Stimulated activated CD8-positive, alpha-beta memory T cell treated with anti-CD3 and anti-CD28 coated beads, Interleukin-12 subunit alpha, Interleukin-12 subunit beta, amount 100 ng/mL, for 24 hours (primary cell): ENCODE measurements around the gene NFIC.

ENCODE experiments used
- DNase-seq: peaks from one replicate; pipeline ENCODE4 v3.0.0-alpha.2; 2020; ENCODE audit errors: extremely low read depth

Gene NFIC

DNA sequence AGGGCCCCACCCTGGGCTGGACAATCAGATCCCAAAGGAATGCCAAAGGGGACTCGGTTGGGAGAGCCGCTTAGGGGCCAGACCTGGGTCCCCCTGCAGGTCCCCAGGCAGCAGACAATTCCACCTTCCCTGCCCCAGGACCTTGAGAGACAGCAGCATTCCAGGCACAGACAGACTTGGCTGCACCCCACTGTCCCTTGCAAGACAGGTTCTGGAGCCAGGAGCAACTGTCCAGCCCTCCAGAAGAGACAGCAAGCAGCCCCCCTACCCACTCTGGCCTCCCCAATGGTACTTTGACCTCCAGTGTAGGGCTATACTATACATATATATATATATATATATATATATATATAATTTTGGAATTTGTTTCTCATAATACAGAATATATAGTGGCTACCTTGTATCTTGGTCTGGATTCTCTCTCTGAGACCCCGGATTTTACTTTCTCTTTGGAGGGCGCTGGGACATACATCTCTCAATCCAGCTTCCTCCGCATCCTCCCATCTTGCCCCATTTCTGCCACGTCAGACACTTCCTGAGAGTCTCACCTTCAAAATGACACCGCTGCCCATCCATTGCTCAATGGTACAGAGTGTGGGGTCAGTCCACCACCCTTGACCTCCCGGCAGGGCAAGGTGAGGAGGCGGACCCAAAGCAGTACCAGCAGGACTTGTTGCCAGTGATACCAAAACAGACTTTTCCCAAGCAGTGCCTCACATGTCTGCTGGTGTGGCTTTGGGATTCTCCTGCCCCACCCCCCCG lies 101.2 kb downstream of the NFIC start:
- no peak for DNase-seq

DNA sequence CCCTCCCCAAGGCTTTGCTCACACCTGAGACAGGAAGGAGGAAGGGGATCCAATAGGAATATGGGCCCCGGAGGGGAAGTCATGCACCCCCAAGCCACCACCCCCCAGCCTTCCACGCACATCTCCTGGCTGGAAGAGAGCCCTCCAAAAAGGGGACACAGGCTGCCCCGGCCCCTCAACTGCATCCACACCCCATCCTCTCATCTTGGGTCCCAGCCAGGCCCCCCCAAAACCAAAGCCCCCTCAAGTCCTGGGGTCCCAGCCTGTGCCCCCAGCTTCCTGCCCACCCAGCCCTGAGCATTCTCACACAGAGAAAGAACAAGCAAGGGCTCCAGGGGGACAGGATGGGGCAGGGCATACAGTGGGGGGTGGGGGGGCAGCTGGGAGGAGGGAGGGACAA lies 101.8 kb downstream of the NFIC start:
- DNase-seq = no peak

DNA sequence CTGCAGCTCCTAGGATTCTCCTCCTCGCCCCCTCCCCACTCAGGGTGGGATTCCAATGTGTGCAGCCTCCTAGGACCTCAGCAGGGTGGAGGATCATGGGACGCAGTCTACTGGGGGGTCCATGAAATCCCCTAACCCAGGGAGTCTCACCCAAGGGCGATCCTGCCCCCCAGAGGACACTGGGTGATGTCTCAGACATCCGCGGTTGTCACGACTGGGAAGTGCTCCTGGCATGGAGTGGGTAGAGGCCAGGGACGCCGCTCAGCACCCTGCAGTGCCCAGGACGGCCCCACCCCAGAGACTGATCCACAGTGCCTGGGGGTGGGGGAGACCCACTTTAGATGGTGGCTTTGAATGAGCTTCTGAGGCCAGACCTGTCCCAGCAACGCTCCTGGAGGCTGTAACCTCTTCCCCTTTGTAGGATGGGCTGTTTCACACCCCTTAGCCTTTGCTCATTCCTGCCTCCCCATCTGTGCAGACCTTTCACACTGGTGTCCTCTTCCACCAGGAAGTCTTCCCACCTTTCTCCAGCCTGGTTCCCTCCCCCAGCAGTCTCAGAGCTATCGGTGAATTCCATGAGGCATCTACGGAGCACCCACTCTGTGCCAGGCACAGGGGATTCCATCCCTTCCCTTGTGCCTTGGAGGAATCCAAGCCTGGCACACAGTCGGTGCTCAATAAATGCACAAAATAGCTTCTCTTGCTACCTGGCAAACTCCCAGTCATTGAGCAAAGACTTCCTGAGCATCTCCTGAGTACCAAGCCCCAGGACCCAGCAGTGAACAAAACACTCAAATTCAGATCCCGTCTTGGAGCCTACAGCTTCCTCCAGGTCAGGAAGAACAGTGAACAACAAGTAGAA lies 103.5 kb downstream of the NFIC start:
- DNase-seq = no peak

DNA sequence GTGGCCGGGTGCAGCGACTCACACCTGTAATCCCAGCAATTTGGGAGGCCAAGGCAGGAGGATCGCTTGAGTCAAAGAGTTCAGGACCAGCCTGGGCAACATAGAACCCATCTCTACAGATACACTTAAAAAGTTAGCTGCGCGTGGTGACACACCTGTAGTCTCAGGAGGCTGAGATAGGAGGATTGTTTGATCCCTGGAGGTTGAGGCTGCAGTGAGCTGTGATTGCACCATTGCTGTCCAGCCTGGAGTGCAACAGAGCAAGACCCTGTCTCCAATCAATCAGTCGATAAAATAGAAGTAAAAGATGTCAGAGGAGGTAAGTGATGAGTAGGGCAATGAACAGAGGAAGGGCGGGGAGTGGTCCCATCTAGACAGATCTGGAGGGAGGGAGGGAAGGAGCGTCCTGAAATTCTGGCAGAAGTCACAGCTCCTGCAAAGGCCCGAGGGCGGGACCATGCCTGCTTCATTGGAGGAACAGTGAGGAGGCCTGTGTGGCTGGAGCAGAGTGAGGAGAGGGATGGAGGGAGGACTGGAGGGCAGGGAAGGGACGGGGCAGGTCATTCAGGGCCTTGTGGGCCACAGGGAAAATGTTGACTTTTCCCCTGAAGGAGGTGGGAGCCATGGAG lies 104.2 kb downstream of the NFIC start:
- DNase-seq = no peak

DNA sequence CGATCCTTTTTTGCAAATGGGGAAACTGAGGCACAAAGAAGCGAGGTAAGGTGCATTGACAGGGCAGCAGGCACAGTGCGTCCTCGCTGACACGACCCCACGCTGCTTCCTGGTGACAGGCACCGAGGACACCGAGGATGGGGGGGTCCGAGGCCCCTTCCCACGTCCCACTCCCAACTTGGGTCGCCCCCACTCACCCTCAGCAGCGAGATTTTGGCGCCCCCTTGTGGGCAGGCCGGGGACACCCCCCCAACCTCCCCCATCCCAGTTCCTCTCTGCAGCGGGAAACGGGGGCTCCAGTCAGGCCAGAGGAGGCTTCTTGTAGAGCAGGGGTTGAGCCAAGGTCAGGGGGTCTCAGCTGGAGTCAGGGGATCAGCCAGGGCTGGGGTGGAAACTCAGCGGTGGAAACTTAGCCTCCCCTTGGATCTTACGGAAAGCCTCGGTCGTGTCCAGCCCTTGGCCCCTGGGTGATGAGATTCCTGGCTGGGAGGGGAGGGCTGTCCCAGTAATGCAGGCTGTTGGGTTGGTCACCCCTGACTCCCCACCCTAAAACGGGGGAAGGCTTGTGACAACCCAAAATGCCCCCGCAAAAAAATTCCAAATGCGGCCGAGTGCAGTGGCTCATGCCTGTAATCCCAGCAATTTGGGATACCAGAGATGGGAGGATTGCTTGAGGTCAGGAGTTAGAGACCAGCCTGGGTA lies 105.7 kb downstream of the NFIC start:
- no peak for DNase-seq

DNA sequence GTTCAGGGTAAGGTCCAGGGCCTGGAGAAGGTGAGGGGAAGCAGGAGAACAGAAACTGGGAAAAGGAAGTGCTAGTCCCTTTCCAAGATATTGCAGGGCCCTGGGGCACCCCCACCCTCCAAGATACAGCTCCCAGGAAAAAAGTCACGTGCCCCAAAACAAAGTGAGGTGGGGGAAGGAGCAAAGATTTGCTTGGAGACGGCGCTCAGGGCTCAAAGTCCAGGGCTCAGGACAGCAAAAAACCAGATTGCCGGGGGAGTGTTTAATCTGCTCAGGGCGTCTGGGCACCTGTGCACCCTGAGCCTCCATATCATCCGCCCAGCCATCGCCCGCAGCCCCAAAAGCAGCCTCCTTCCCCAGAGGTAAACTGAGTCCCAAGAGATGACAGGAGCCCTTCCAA lies 107.6 kb downstream of the NFIC start:
- no peak for DNase-seq

DNA sequence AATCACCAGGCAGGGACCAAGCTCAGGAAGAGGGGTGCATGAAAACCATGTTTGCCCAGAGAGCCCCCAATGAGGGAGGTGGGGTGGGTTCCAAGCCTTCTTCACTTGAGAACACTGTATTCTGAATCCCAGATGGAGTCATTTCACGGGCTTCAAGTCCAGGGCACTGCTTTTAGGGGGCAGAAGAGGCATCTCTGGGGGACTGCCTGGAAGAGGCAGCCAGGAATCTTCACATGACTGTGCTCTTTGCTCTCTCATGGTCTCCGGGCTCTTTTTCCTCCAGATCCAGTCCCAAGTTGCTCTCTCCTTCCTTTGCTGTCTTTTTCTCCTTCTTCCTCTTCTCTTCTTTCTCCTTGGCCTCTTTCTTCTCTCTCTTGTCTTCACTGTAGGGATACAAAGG lies 108.2 kb downstream of the NFIC start:
- DNase-seq = no peak

DNA sequence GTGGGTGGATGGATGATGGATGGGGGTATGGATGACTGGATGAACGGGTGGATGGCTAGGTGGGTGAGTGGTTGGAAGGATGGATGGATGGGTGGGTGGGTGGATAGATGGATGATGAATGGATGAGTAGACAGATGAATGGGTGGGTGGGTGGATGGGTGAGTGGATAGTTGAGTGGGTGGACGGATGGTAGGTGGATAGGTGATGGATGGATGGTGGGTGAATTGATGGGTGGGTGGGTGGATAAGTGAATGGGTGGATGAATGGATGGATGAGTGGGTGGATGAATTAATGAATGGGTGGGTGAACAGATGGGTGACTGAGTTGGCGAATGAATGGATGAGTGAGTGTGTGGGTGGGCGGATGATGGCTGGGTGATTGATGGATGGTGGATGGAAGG lies 109.1 kb downstream of the NFIC start:
- DNase-seq = no peak

DNA sequence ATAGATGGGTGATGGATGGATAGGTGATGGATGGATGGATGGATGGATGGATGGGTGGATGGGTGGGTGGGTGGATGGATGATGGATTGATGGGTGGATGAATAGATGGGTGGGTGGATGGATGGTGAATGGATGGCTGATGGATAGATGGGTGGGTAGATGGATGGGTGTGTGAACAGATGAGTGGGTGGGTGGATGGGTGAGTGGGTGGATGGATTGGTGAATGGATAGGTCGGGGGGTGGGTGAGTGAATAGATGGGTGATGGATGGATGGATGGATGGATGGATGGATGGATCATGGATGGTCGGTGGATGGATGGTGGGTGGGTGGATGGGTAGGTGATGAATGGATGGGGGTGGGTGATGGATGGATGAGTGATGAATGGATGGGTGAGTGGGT lies 110.4 kb downstream of the NFIC start:
- DNase-seq = no peak

DNA sequence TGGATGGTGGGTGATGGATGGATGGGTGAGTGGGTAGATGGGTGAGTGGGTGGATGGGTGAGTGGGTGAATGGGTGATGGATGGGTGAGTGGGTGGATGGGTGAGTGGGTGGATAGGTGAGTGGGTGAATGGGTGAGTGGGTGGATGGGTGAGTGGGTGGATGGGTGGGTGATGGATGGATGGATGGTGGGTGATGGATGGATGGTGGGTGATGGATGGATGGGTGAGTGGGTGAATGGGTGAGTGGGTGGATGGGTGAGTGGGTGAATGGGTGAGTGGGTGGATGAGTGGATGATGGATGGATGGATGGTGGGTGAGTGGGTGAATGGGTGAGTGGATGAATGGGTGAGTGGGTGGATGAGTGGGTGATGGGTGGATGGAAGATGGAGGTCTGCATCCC lies 111.1 kb downstream of the NFIC start:
- DNase-seq = no peak

DNA sequence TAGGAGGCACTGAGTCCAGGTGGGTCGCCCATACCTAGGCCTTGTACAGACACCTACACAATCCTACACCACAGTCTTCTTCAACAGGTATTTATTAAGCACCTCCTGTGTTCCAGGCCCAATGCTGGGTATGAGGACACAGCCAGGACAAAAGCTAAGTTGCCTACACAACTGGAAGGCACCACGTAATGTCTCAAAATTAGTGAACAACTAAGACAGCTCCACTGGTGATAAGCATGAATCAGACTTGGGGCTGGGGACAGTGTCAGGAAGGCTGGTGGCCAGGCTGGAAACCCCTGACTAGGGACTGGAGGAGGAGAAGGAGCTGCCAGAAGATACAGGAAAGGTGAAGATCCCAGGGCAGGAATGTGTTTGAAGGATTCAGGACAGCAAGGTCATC lies 111.6 kb downstream of the NFIC start:
- DNase-seq = no peak

DNA sequence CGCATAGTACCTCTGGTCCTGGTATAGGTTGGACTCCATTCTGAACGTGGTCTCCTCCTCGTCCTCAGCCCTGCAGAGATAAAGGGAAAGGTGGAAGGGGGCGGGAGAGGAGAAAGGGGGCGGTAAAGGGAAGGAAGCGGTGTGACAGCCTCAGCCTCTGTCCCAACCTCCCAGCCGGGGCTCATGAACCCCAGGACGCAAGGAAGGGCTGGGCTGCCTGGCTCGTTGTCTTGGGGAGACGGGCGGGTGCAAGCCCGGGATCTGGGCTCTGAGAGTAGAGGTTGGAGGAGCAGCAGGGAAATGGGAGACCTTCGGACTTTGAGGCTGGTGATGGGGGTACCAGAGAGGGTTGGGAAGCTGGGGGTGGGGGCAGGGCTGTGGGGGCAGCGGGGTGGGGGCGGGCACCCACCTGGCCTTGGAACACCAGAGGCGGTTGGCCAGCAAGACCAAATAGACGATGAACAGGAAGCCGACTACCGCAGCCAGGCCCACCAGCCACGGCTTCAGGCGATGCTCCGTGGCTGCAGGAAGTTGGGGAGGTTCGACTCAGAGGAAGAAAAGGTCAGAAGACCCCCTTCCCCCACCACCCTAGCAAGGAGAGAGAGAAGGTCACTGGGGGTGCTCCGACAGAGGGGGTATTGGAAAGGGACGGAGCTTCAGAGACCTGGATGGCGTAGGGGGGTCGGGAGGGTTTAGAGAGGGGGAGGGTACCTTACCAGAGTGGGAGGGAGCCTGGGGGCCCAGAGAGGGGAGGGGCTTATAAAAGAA lies 112.2 kb downstream of the NFIC start:
- DNase-seq = no peak

DNA sequence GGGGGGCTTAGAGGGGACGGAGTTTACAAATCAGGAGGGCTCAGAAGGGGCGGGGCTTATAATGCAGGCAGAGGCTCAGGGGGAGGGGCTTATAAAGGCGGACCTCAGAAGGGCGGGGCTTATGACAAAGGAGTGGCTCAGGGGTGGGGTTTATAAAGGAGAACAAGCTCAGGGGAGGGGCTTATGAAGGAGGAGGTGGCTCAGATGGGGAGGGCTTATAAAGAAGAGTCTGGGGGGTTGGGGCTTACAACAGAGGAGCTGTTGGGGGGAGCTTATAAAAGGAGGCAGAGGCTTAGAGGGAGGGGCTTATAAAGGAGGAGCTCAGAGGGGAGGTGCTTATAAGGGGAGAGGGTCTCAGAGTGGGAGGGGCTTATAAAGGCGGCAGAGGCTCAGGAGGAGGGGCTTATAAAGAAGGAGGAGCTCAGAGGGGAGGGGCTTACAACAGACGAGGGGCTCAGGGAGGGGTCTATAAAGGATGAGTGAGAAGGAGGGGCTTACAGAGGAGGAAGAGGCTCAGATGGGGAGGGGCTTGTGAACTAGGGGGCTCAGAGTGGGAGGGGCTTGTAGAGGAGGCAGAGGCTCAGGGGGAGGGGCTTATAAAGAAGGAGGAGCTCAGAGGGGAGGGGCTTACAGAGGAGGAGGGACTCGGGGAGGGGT lies 112.9 kb downstream of the NFIC start:
- no peak for DNase-seq

DNA sequence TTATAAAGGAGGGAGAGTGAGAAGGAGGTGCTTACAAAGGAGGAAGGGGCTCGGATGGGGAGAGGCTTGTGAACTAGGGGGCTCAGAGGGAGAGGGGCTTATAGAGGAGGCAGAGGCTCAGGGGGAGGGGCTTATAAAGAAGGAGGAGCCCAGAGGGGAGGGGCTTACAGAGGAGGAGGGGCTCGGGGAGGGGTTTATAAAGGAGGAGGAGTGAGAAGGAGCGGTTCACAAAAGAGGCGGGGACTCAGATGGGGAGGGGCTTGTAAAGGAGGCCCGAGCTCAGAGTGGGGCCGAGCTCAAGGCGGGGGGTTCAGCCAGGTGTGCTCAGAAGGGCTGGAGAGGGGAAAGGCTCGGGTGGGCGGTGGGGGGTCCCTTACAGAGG lies 113.4 kb downstream of the NFIC start:
- DNase-seq = no peak

DNA sequence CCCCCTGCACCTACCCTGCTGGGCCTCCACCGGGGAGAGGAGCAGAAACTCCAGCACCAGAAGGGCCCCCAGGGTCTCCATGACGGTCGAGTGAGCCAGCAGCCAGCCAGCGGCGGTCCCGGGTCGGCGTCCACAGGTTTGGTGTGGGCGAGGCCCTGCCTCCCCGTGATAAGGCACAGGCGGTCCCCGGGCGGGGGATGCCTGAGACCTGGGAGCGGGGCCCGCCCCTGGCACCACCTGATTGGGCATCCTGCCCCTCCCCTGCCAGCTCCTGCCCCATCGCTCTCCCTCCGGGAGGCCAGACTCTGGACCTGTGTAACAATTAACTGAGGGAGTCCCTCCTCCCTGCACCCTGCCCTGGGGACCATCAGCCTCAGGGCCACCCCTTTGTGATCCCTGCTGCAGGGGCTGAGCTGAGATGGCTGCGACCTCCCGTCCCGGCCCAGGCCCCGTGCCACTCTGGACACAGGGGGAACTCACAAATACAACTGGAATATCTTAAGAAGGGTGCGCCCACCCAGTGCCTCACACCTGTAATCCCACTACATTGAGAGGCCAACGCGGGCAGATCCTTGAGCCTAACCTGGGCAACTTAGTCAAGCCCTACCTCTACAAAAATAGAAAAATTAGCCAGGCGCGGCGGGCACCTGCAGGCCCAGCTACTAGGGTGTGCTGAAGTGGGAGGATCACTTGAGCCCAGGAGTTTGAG lies 114.2 kb downstream of the NFIC start, which contains the start of gene SMIM24:
Gene SMIM24 (minus strand): TSS at position 143 of the 709 bp plus-strand sequence. CDS start 62 bp downstream, at position 81.
- no peak for DNase-seq

DNA sequence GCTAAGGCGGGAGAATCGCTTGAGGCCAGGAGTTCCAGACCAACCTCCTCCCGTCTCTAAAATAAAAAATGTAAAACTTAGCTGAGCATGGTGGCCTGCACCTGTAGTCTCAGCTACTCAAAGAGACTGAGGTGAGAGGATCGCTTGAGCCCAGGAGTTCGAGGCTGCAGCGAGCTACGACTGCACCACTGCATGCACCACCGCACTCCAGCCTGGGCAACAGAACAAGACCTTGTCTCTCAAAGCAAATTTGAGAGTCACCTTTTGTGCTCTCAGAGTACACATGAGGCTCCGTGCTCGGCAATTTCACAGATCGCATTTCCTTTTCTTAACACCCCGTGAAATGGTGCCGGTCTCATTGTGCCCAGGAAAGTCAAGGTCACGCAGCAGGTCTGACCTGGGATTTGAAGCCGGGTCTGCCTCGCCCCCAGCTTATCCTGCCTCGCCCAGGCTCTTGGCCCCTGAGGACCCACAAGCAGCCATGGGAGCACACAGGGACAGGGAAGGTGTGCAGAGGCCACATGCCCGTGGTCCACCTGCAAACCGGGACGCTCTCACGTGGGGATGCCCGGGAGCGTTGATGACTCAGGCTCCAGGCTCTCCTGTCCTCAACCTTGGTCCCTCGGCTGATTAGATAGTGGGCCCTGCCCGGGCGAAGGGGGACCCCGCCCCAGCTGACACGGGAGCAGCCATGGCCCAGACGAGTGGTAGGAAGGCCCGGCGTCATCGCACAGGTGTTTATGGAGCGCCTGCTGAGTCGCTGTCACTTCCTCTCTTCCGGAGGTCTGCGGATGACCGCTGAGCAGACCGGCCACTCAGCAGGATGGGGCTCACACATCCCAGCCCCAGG lies 115.1 kb downstream of the NFIC start:
- DNase-seq = no peak

DNA sequence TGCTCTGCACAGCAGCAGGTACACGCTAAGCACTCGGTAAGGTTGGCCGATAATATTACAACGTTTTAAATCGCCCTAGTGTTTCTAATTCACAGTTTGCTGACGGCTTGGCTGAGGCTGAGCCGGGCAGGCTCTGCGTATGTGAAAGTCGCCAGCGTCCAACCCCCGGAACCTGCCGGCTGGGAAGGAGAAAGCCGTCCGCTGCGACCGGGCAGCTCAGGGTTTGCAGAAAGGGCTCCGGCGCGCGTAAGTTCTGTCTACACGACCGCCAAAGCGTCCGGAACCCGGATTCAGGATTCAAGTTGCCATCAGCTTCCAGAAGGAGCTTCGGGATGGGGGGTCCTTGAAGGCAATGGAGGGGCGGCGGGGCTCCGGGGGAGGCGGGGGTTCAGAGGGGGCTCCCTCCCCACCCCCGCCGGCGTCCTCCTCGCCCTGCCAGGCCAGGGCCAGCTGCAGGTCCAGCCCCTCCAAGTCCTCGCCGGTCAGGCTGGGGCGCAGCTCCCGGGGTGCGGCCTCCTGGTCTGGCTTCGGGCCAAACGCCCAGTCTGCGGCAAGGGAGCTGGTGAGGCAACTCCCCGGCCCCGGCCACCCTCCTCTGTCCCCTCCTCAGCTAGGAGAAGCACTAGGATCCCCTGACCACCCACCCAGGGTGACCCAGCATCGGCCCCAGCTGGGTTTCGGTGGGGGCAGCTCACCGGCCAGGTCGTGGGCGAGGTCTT lies 116.3 kb downstream of the NFIC start:
- no peak for DNase-seq

DNA sequence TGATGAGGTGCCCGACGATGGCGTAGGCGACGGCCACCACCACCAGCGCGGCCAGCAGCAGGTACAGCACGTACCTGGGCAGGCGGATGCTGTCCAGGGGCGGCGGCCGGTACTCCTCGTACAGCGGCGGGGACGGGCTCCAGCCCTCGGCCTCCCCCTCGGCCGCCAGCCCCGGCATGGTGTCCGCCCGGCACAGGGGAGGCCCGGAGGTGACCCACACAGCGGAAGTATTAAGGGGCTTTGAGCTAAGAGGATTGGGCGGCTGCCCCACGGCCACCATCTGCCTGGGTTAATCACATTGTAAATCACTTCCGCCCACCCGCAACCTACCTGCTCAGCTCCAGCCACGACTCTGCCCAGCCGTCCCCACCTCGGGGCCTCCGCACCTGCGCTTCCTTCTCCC lies 116.8 kb downstream of the NFIC start, which contains the start of gene SMIM44:
Gene SMIM44 (minus strand): TSS at position 216 of the 403 bp plus-strand sequence. CDS start 38 bp downstream, at position 178.
- DNase-seq = no peak
